Sigmoid colon (tissue), 7 donors: ENCODE data around the gene KCNG1. TPM values are rescaled to one million over a fixed set of nuclear protein-coding genes. Genes with fewer than 3 reads are reported as not detected.

ENCODE experiments used
- DNase-seq: peaks from one replicate; pipeline ENCODE4 v3.0.0-alpha.2; 2019
- H3K27ac ChIP-seq, 4 donors: fragments of 200-600 bp; sonication (generic); one replicate each; pipeline ENCODE4 v1.5.1; 2016 to 2019; ENCODE audit warnings: mild to moderate bottlenecking in 1 of 4
- H3K27me3 ChIP-seq, 3 donors: fragments of 200-600 bp; sonication (generic); one replicate each; pipeline ENCODE4 v1.5.1; 2019; ENCODE audit warnings: mild to moderate bottlenecking in 1 of 3
- H3K36me3 ChIP-seq, 4 donors: fragments of 200-600 bp; sonication (generic); one replicate each; pipeline ENCODE4 v1.5.1; 2016 to 2019
- H3K4me1 ChIP-seq, 4 donors: fragments of 200-600 bp; sonication (generic); one replicate each; pipeline ENCODE4 v1.5.1; 2017 to 2019
- H3K4me3 ChIP-seq, 4 donors: fragments of 200-600 bp; sonication (generic); one replicate each; pipeline ENCODE4 v1.5.1; 2017 to 2019; ENCODE audit warnings: mild to moderate bottlenecking in 2 of 4, moderate library complexity in 1 of 4
- H3K9me3 ChIP-seq, 4 donors: fragments of 200-600 bp in 3 of 4; sonication (generic) in 3 of 4; one replicate each; pipeline versions ENCODE4 v1.5.1 to v1.6.1; 2013 to 2019
- CTCF ChIP-seq, 4 experiments: fragments of 450-650 bp in 3 of 4; fragments of 200-600 bp in 1 of 4; IDR thresholded peaks; one replicate each; pipeline ENCODE4 v1.5.1; 2016 to 2019; ENCODE audit warnings: antibody characterized with exemption in 4 of 4, mild to moderate bottlenecking in 3 of 4, moderate library complexity in 2 of 4
- EP300 ChIP-seq, 4 donors: sonication (generic); formaldehyde crosslinking; IDR thresholded peaks; one replicate each; pipeline ENCODE4 v1.6.1; 2017; ENCODE audit warnings: antibody characterized with exemption in 4 of 4
- POLR2A ChIP-seq, 2 donors: fragments of 450-650 bp; IDR thresholded peaks; one replicate each; pipeline ENCODE4 v1.6.1; 2016; ENCODE audit warnings: antibody characterized with exemption in 2 of 2, mild to moderate bottlenecking in 2 of 2, moderate library complexity in 2 of 2
- POLR2AphosphoS5 ChIP-seq, 4 donors: sonication (generic); formaldehyde crosslinking; IDR thresholded peaks; one replicate each; pipeline ENCODE4 v1.6.1; 2017; ENCODE audit warnings: antibody characterized with exemption in 4 of 4
- WGBS, 2 donors: extraction: QIAGEN DNeasy Blood & Tissue Kit; methylation state at CpG; one replicate each; pipeline ENCODE4 v1.1.7; 2013; 5-methylcytosine and 5-hydroxymethylcytosine counted together
- intact Hi-C: fragments of 100-400 bp; cut with DNase I; formaldehyde crosslinking; loops from one replicate; pipeline ENCODE4 v1.15.1; 2023
- polyA plus RNA-seq, 3 donors: library from polyadenylated mRNA; stranded (reverse); fragments of 200-250 nt; gene quantifications; one replicate each; pipeline ENCODE4 v1.2.3, GENCODE V29; 2013
- total RNA-seq, 4 donors: library from RNA; depleted of rRNA; stranded (reverse); fragments of >200 nt; gene quantifications; one replicate each; pipeline ENCODE4 v1.1.0, GENCODE V29; 2016
- donor health status: healthy with polysubstance abuse.
- donor health status: Bipolar disorder and iron deficiency.
- donor health status: healthy.

Gene KCNG1
- total and polyA plus RNA-seq, 7 donors, result 1.7 to 7.1 (median 3.2) TPM

GRCh38 chr20:51062065-51062464, 39.2 kb upstream of the KCNG1 start:
- Histone ChIP-seq H3K4me3 (no peak overlapping the region), H3K36me3 (no peaks in the 10 kb centered on the region), H3K27ac (no peak overlapping the region), H3K4me1 (no peaks in the 10 kb centered on the region), H3K9me3 (no peaks in the 10 kb centered on the region), H3K27me3 (peaks cover 0 to 18% (median 0%) of the 10 kb centered on the region in 3 donors)
- 67 to 76% methylated on average over 7 of the region's 7 CpGs for WGBS, 2 donors
- no peak for TF ChIP-seq CTCF (IDR thresholded peaks at IDR 0.05)
- TF ChIP-seq POLR2A (IDR thresholded peaks at IDR 0.05), result no peak
- no peak for TF ChIP-seq POLR2AphosphoS5 (IDR thresholded peaks at IDR 0.05)
- intact Hi-C loops, result no loop called here
- no peak for DNase-seq

GRCh38 chr20:51061418-51062045, 38.6 kb upstream of the KCNG1 start:
- intact Hi-C loops, result no loop called here
- Histone ChIP-seq H3K27me3 (peaks cover 0 to 20% (median 0%) of the 10 kb centered on the region in 3 donors), H3K4me1 (no peaks in the 10 kb centered on the region), H3K4me3 (no peak overlapping the region), H3K27ac (no peak overlapping the region), H3K9me3 (peaks cover 0 to 2% (median 0%) of the 10 kb centered on the region in 4 donors), H3K36me3 (no peaks in the 10 kb centered on the region)
- no peak for DNase-seq
- TF ChIP-seq POLR2AphosphoS5 (IDR thresholded peaks at IDR 0.05) (no peak), POLR2A (IDR thresholded peaks at IDR 0.05) (no peak), EP300 (IDR thresholded peaks at IDR 0.05) (no peak), CTCF (IDR thresholded peaks at IDR 0.05) (no peak)
- 78 to 85% methylated on average over 5 of the region's 5 CpGs for WGBS, 2 donors

GRCh38 chr20:51060301-51060700, 37.4 kb upstream of the KCNG1 start:
- no peaks in the 10 kb centered on the region for H3K36me3 ChIP-seq
- no peak overlapping the region for H3K4me3 ChIP-seq
- no peak overlapping the region for H3K27ac ChIP-seq
- intact Hi-C loops, result no loop called here
- H3K27me3 ChIP-seq, result peaks cover 0 to 28% (median 0%) of the 10 kb centered on the region in 3 donors
- no peaks in the 10 kb centered on the region for H3K4me1 ChIP-seq
- TF ChIP-seq CTCF (IDR thresholded peaks at IDR 0.05), result no peak
- no peak for TF ChIP-seq EP300 (IDR thresholded peaks at IDR 0.05)
- TF ChIP-seq POLR2A (IDR thresholded peaks at IDR 0.05), result no peak
- TF ChIP-seq POLR2AphosphoS5 (IDR thresholded peaks at IDR 0.05), result no peak
- peaks cover 0 to 2% (median 0%) of the 10 kb centered on the region in 4 donors for H3K9me3 ChIP-seq
- WGBS, 2 donors, result 90 to 94% methylated on average over 5 of the region's 5 CpGs
- no peak for DNase-seq

- Histone ChIP-seq H3K4me1 (no peaks in the 10 kb centered on the region), H3K27me3 (peaks cover 0 to 29% (median 0%) of the 10 kb centered on the region in 3 donors), H3K36me3 (no peaks in the 10 kb centered on the region), H3K4me3 (no peak overlapping the region), H3K9me3 (peaks cover 0 to 2% (median 0%) of the 10 kb centered on the region in 4 donors), H3K27ac (no peak overlapping the region)
- no peak for TF ChIP-seq POLR2AphosphoS5 (IDR thresholded peaks at IDR 0.05)
- no peak for TF ChIP-seq CTCF (IDR thresholded peaks at IDR 0.05)
- no peak for TF ChIP-seq EP300 (IDR thresholded peaks at IDR 0.05)
- no peak for TF ChIP-seq POLR2A (IDR thresholded peaks at IDR 0.05)
- intact Hi-C loops, result no loop called here
- WGBS, 2 donors, result 62 to 70% methylated on average over 1 of the region's 1 CpG
- no peak for DNase-seq
Observed at GRCh38 chr20:51059862-51060261, 37.0 kb upstream of the KCNG1 start.

GRCh38 chr20:51058017-51058416, 35.1 kb upstream of the KCNG1 start:
- Histone ChIP-seq H3K4me3 (no peak overlapping the region), H3K27me3 (peaks cover 0 to 36% (median 0%) of the 10 kb centered on the region in 3 donors), H3K4me1 (no peaks in the 10 kb centered on the region), H3K27ac (no peak overlapping the region), H3K9me3 (peaks cover 0 to 2% (median 0%) of the 10 kb centered on the region in 4 donors), H3K36me3 (no peaks in the 10 kb centered on the region)
- WGBS, 2 donors, result 31 to 56% methylated on average over 9 of the region's 9 CpGs
- TF ChIP-seq CTCF (IDR thresholded peaks at IDR 0.05) (no peak), EP300 (IDR thresholded peaks at IDR 0.05) (no peak), POLR2AphosphoS5 (IDR thresholded peaks at IDR 0.05) (no peak), POLR2A (IDR thresholded peaks at IDR 0.05) (no peak)
- intact Hi-C loops, result no loop called here
- DNase-seq, result no peak
